Measurements from ENCODE around the gene MMP13. TPM values are rescaled to one million over a fixed set of nuclear protein-coding genes. Genes with fewer than 3 reads are reported as not detected.

MMP13 gene
- total and polyA plus RNA-seq, 2 experiments from 2014 or later, result not detected

GRCh38 chr11:102928247-102928646, 27.3 kb downstream of the MMP13 start:
- no peaks in the 10 kb centered on the region for H3K36me3 ChIP-seq
- H3K9me3 ChIP-seq (ENCODE audit: low read depth), result no peaks in the 10 kb centered on the region
- no peak overlapping the region for H3K27ac ChIP-seq
- peaks cover 9% of the 10 kb centered on the region for H3K27me3 ChIP-seq
- H3K4me1 ChIP-seq (ENCODE audit: low read depth), result peaks cover 5% of the 10 kb centered on the region
- no peak for DNase-seq (ENCODE audit: low read depth in 1 of 2, low spot score in 1 of 2)
- H3K4me3 ChIP-seq, result no peak overlapping the region
- TF ChIP-seq CTCF (IDR thresholded peaks at IDR 0.05; ENCODE audit: low read depth, low read length), result no peak

GRCh38 chr11:102927624-102927990, 27.9 kb downstream of the MMP13 start:
- Histone ChIP-seq H3K36me3 (no peaks in the 10 kb centered on the region), H3K27ac (no peak overlapping the region), H3K9me3 (ENCODE audit: low read depth) (no peaks in the 10 kb centered on the region), H3K4me1 (ENCODE audit: low read depth) (peaks cover 5% of the 10 kb centered on the region), H3K27me3 (peaks cover 9% of the 10 kb centered on the region), H3K4me3 (no peak overlapping the region)
- no peak for TF ChIP-seq CTCF (IDR thresholded peaks at IDR 0.05; ENCODE audit: low read depth, low read length)
- DNase-seq (ENCODE audit: low read depth in 1 of 2, low spot score in 1 of 2), result peak in 1 of 2 donors; percentile 2

GRCh38 chr11:102926961-102927623, 28.4 kb downstream of the MMP13 start:
- Histone ChIP-seq H3K27ac (no peak overlapping the region), H3K27me3 (peaks cover 9% of the 10 kb centered on the region), H3K4me3 (no peak overlapping the region), H3K4me1 (ENCODE audit: low read depth) (peaks cover 5% of the 10 kb centered on the region), H3K36me3 (no peaks in the 10 kb centered on the region), H3K9me3 (ENCODE audit: low read depth) (no peaks in the 10 kb centered on the region)
- DNase-seq (ENCODE audit: low read depth in 1 of 2, low spot score in 1 of 2), result no peak
- TF ChIP-seq CTCF (IDR thresholded peaks at IDR 0.05; ENCODE audit: low read depth, low read length), result no peak

- Histone ChIP-seq H3K27me3 (peaks cover 8% of the 10 kb centered on the region), H3K27ac (no peak overlapping the region), H3K4me3 (no peak overlapping the region), H3K4me1 (ENCODE audit: low read depth) (peaks cover 5% of the 10 kb centered on the region), H3K36me3 (no peaks in the 10 kb centered on the region), H3K9me3 (ENCODE audit: low read depth) (no peaks in the 10 kb centered on the region)
- DNase-seq (ENCODE audit: low read depth in 1 of 2, low spot score in 1 of 2), result no peak
- TF ChIP-seq CTCF (IDR thresholded peaks at IDR 0.05; ENCODE audit: low read depth, low read length), result no peak
These were observed 29.0 kb downstream of the MMP13 start for GRCh38 chr11:102926517-102926916.

GRCh38 chr11:102925988-102926387, 29.5 kb downstream of the MMP13 start:
- DNase-seq (ENCODE audit: low read depth in 1 of 2, low spot score in 1 of 2), result no peak
- no peak overlapping the region for H3K27ac ChIP-seq
- H3K27me3 ChIP-seq, result peaks cover 3% of the 10 kb centered on the region
- H3K36me3 ChIP-seq, result no peaks in the 10 kb centered on the region
- no peak overlapping the region for H3K4me3 ChIP-seq
- no peaks in the 10 kb centered on the region for H3K9me3 ChIP-seq (ENCODE audit: low read depth)
- peaks cover 5% of the 10 kb centered on the region for H3K4me1 ChIP-seq (ENCODE audit: low read depth)
- TF ChIP-seq CTCF (IDR thresholded peaks at IDR 0.05; ENCODE audit: low read depth, low read length), result no peak
